ENCODE measurements around the gene FAM13A. TPM values are rescaled to one million over a fixed set of nuclear protein-coding genes. Genes with fewer than 3 reads are reported as not detected.

Gene FAM13A
- polyA plus RNA-seq, 1 donor from 2014 or later = 4.0 TPM

GRCh38 chr4:88908521-88908920 is 148.5 kb downstream of the FAM13A start:
- TF ChIP-seq SMC3 (conservative IDR thresholded peaks at IDR 0.05; ENCODE audit: poor library complexity) (no peak), EZH2 (IDR thresholded peaks at IDR 0.05; ENCODE audit: borderline replicate concordance, insufficient read depth, low read length, poor library complexity, severe bottlenecking) (no peak), MXI1 (conservative IDR thresholded peaks at IDR 0.05; ENCODE audit: poor library complexity, severe bottlenecking) (no peak), EP300 (conservative IDR thresholded peaks at IDR 0.05; ENCODE audit: poor library complexity, severe bottlenecking) (no peak), RAD21 (conservative IDR thresholded peaks at IDR 0.05) (no peak), POLR2AphosphoS5 (IDR thresholded peaks at IDR 0.05) (no peak), TAF1 (IDR thresholded peaks at IDR 0.05; ENCODE audit: low read depth) (no peak), CTCF (IDR thresholded peaks at IDR 0.05; ENCODE audit: poor library complexity, severe bottlenecking) (no peak), REST (IDR thresholded peaks at IDR 0.05; ENCODE audit: borderline replicate concordance) (no peak)
- no peak overlapping the region for H2AFZ ChIP-seq (ENCODE audit: low read depth, low read length)

GRCh38 chr4:88908003-88908402 is 149.0 kb downstream of the FAM13A start:
- Histone ChIP-seq H4K20me1 (ENCODE audit: insufficient read depth) (no peaks in the 10 kb centered on the region), H3K79me2 (replicated peaks; ENCODE audit: insufficient read depth, low read length) (no peaks in the 10 kb centered on the region), H3K27ac (ENCODE audit: low read length) (no peak overlapping the region), H3K9me2 (ENCODE audit: insufficient read depth, low read length) (no peaks in the 10 kb centered on the region), H3F3A (ENCODE audit: insufficient read depth, low read length, poor library complexity, severe bottlenecking) (no peaks in the 10 kb centered on the region), H3K36me3 (ENCODE audit: insufficient read depth, low read length) (no peaks in the 10 kb centered on the region), H2AFZ (ENCODE audit: low read depth, low read length) (no peak overlapping the region), H3K4me3 (ENCODE audit: low read length) (no peak overlapping the region), H3K27me3 (ENCODE audit: insufficient read depth, low read depth, low read length) (no peaks in the 10 kb centered on the region), H3K4me2 (ENCODE audit: low read length) (no peak overlapping the region), H3K9me3 (ENCODE audit: low read length) (no peaks in the 10 kb centered on the region), H3K9ac (ENCODE audit: low read length) (no peak overlapping the region)
- TF ChIP-seq REST (IDR thresholded peaks at IDR 0.05; ENCODE audit: borderline replicate concordance) (no peak), MXI1 (conservative IDR thresholded peaks at IDR 0.05; ENCODE audit: poor library complexity, severe bottlenecking) (no peak), RAD21 (conservative IDR thresholded peaks at IDR 0.05) (no peak), CTCF (IDR thresholded peaks at IDR 0.05; ENCODE audit: poor library complexity, severe bottlenecking) (no peak), SMC3 (conservative IDR thresholded peaks at IDR 0.05; ENCODE audit: poor library complexity) (no peak), TAF1 (IDR thresholded peaks at IDR 0.05; ENCODE audit: low read depth) (no peak), POLR2AphosphoS5 (IDR thresholded peaks at IDR 0.05) (no peak), EP300 (conservative IDR thresholded peaks at IDR 0.05; ENCODE audit: poor library complexity, severe bottlenecking) (no peak)

More at GRCh38 chr4:88908521-88908920, 148.5 kb downstream of the FAM13A start:
- no peaks in the 10 kb centered on the region for H3K79me2 ChIP-seq (replicated peaks; ENCODE audit: insufficient read depth, low read length)
- H3K27ac ChIP-seq (ENCODE audit: low read length) = no peak overlapping the region
- no peak overlapping the region for H3K4me2 ChIP-seq (ENCODE audit: low read length)
- H3K9me2 ChIP-seq (ENCODE audit: insufficient read depth, low read length) = no peaks in the 10 kb centered on the region
- H3K36me3 ChIP-seq (ENCODE audit: insufficient read depth, low read length) = no peaks in the 10 kb centered on the region
- H3K27me3 ChIP-seq (ENCODE audit: insufficient read depth, low read depth, low read length) = no peaks in the 10 kb centered on the region
- no peak overlapping the region for H3K9ac ChIP-seq (ENCODE audit: low read length)
- H3F3A ChIP-seq (ENCODE audit: insufficient read depth, low read length, poor library complexity, severe bottlenecking) = no peaks in the 10 kb centered on the region
- H4K20me1 ChIP-seq (ENCODE audit: insufficient read depth) = no peaks in the 10 kb centered on the region
- H3K9me3 ChIP-seq (ENCODE audit: low read length) = no peaks in the 10 kb centered on the region
- H3K4me3 ChIP-seq (ENCODE audit: low read length) = no peak overlapping the region
